ENCODE measurements around the gene SLC12A7.
A peak's percentile ranks its signal among the peaks of the same experiment; 100 is the strongest.
"Not testable (repeated sequence)": the region's sequence is repeated elsewhere in the genome, so short reads cannot be mapped to it uniquely, and the experiment has no call there.

The SLC12A7 gene

DNA sequence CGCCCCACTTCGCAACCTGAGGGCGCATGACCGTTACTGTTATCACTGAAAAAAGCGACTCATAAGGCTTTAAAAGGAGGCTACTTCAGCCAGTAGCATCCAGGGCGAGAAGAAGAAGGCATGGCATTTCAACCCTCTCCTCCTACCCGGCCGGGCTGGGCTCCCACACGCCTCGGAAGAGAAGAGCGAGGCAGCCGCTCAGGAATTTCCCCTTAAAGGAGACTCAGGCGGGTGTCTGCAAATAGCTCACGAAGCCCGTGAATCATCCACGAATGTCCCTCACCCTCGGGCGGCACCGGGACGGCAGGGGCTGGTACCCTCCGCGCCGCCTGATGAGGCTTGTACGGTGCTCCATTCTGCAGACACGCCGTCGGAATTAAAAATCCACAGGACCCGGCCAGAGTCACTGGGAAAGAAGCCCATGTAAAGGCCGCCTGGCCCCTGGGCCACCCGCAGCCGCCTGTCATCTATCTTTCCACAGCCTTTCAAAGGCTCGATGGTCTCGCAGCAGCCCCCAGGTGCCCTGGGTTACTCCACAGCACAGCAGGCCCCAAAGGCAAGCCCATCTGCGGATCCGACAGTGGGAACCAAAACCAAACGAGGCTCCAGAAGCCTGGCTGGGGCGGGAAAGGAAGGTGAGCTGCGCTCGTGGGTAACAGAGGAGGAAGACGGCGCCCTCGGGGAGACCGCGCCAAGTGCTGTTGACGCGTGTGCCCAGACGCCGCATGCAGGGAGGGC is 11.8 kb downstream of the SLC12A7 start:
- Histone ChIP-seq H3K27ac (ENCODE audit: extremely low read depth, low read depth, low read length) (no peak overlapping the region), H3K4me3 (ENCODE audit: low read depth, low read length) (no peak overlapping the region), H3K4me1 (ENCODE audit: control insufficient read depth, insufficient read depth, low read length) (no peaks in the 10 kb centered on the region; the same call in 1 of the 2 replicates), H3K36me3 (ENCODE audit: control insufficient read depth in 2 of 2, insufficient read depth in 1 of 2, low read length in 2 of 2) (peaks cover 0 to 9% of the 10 kb centered on the region in 2 experiments; a peak in 1 of 3 replicates), H3K9me3 (ENCODE audit: control insufficient read depth, insufficient read depth, low read depth, low read length) (no peaks in the 10 kb centered on the region)
- CTCF ChIA-PET, result interaction anchor here (1.4 kb wide), 1 partner anchor 41 kb away, joined by 7 read pairs; no protein-coding TSS in a partner anchor
- POLR2A ChIA-PET, result no interaction called here
- TF ChIP-seq, protein P1, sequence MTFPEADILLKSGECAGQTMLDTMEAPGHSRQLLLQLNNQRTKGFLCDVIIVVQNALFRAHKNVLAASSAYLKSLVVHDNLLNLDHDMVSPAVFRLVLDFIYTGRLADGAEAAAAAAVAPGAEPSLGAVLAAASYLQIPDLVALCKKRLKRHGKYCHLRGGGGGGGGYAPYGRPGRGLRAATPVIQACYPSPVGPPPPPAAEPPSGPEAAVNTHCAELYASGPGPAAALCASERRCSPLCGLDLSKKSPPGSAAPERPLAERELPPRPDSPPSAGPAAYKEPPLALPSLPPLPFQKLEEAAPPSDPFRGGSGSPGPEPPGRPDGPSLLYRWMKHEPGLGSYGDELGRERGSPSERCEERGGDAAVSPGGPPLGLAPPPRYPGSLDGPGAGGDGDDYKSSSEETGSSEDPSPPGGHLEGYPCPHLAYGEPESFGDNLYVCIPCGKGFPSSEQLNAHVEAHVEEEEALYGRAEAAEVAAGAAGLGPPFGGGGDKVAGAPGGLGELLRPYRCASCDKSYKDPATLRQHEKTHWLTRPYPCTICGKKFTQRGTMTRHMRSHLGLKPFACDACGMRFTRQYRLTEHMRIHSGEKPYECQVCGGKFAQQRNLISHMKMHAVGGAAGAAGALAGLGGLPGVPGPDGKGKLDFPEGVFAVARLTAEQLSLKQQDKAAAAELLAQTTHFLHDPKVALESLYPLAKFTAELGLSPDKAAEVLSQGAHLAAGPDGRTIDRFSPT (tag by site-specific recombination; IDR thresholded peaks at IDR 0.05), result no peak
- TF ChIP-seq, protein P2, sequence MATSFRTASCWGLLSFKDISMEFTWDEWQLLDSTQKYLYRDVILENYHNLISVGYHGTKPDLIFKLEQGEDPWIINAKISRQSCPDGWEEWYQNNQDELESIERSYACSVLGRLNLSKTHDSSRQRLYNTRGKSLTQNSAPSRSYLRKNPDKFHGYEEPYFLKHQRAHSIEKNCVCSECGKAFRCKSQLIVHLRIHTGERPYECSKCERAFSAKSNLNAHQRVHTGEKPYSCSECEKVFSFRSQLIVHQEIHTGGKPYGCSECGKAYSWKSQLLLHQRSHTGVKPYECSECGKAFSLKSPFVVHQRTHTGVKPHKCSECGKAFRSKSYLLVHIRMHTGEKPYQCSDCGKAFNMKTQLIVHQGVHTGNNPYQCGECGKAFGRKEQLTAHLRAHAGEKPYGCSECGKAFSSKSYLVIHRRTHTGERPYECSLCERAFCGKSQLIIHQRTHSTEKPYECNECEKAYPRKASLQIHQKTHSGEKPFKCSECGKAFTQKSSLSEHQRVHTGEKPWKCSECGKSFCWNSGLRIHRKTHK (tag by site-specific recombination; IDR thresholded peaks at IDR 0.05), result no peak
- TF ChIP-seq ZNF324 (tag by site-specific recombination; IDR thresholded peaks at IDR 0.05) (no peak), SCRT2 (tag by site-specific recombination; IDR thresholded peaks at IDR 0.05) (no peak), GLI4 (tag by site-specific recombination; IDR thresholded peaks at IDR 0.05) (no peak), ZBTB1 (tag by site-specific recombination; IDR thresholded peaks at IDR 0.05) (no peak), ZNF169 (tag by site-specific recombination; IDR thresholded peaks at IDR 0.05) (no peak), ZNF560 (tag by site-specific recombination; IDR thresholded peaks at IDR 0.05; ENCODE audit: borderline replicate concordance) (no peak), ZFP37 (tag by site-specific recombination; IDR thresholded peaks at IDR 0.05) (no peak), REPIN1 (tag by site-specific recombination; IDR thresholded peaks at IDR 0.05; ENCODE audit: low read depth) (no peak), ZIC2 (tag by site-specific recombination; IDR thresholded peaks at IDR 0.05) (no peak), ZBTB21 (tag by site-specific recombination; IDR thresholded peaks at IDR 0.05) (no peak)
- TF ChIP-seq, protein P3, sequence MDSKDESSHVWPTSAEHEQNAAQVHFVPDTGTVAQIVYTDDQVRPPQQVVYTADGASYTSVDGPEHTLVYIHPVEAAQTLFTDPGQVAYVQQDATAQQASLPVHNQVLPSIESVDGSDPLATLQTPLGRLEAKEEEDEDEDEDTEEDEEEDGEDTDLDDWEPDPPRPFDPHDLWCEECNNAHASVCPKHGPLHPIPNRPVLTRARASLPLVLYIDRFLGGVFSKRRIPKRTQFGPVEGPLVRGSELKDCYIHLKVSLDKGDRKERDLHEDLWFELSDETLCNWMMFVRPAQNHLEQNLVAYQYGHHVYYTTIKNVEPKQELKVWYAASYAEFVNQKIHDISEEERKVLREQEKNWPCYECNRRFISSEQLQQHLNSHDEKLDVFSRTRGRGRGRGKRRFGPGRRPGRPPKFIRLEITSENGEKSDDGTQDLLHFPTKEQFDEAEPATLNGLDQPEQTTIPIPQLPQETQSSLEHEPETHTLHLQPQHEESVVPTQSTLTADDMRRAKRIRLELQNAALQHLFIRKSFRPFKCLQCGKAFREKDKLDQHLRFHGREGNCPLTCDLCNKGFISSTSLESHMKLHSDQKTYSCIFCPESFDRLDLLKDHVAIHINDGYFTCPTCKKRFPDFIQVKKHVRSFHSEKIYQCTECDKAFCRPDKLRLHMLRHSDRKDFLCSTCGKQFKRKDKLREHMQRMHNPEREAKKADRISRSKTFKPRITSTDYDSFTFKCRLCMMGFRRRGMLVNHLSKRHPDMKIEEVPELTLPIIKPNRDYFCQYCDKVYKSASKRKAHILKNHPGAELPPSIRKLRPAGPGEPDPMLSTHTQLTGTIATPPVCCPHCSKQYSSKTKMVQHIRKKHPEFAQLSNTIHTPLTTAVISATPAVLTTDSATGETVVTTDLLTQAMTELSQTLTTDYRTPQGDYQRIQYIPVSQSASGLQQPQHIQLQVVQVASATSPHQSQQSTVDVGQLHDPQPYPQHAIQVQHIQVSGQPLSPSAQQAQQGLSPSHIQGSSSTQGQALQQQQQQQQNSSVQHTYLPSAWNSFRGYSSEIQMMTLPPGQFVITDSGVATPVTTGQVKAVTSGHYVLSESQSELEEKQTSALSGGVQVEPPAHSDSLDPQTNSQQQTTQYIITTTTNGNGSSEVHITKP (tag by site-specific recombination; IDR thresholded peaks at IDR 0.05), result no peak
- TF ChIP-seq, protein P4, sequence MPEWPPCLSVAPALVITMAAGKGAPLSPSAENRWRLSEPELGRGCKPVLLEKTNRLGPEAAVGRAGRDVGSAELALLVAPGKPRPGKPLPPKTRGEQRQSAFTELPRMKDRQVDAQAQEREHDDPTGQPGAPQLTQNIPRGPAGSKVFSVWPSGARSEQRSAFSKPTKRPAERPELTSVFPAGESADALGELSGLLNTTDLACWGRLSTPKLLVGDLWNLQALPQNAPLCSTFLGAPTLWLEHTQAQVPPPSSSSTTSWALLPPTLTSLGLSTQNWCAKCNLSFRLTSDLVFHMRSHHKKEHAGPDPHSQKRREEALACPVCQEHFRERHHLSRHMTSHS (tag by site-specific recombination; IDR thresholded peaks at IDR 0.05), result no peak

DNA sequence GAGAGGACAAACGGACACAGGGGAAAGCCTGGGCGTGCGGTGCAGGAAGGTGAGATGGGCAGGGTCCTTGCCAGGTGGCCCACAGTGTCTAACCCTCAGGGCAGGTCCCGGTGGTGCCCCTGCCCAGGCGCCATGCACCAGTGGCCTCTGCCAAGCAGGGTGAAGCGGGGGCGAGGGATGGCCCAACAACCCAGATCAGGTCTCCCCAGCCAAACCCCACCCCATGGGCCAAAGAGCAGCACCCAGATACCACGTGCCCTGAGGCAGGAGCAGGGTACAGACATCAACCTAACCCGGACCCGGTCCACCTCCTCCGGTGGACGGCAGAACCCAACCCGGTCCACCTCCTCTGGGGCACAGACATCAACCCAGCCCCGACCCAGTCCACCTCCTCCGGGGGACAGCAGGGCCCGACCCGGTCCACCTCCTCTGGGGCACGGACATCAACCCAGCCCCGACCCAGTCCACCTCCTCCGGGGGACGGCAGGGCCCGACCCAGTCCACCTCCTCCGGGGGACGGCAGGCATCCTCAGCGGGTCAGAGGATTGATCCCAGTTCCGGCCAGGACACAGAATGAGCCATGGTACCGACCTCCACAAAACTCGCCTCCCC is 12.8 kb downstream of the SLC12A7 start:
- Histone ChIP-seq H3K27ac (ENCODE audit: extremely low read depth, low read depth, low read length) (no peak overlapping the region), H3K36me3 (ENCODE audit: control insufficient read depth in 2 of 2, insufficient read depth in 1 of 2, low read length in 2 of 2) (peaks cover 0 to 12% of the 10 kb centered on the region in 2 experiments; a peak in 1 of 3 replicates), H3K4me1 (ENCODE audit: control insufficient read depth, insufficient read depth, low read length) (no peaks in the 10 kb centered on the region), H3K9me3 (ENCODE audit: control insufficient read depth, insufficient read depth, low read depth, low read length) (no peaks in the 10 kb centered on the region), H3K4me3 (ENCODE audit: low read depth, low read length) (no peak overlapping the region)
- no peak for TF ChIP-seq ZFP3 (tag by site-specific recombination; IDR thresholded peaks at IDR 0.05; ENCODE audit: low read depth)
- TF ChIP-seq, protein P5, sequence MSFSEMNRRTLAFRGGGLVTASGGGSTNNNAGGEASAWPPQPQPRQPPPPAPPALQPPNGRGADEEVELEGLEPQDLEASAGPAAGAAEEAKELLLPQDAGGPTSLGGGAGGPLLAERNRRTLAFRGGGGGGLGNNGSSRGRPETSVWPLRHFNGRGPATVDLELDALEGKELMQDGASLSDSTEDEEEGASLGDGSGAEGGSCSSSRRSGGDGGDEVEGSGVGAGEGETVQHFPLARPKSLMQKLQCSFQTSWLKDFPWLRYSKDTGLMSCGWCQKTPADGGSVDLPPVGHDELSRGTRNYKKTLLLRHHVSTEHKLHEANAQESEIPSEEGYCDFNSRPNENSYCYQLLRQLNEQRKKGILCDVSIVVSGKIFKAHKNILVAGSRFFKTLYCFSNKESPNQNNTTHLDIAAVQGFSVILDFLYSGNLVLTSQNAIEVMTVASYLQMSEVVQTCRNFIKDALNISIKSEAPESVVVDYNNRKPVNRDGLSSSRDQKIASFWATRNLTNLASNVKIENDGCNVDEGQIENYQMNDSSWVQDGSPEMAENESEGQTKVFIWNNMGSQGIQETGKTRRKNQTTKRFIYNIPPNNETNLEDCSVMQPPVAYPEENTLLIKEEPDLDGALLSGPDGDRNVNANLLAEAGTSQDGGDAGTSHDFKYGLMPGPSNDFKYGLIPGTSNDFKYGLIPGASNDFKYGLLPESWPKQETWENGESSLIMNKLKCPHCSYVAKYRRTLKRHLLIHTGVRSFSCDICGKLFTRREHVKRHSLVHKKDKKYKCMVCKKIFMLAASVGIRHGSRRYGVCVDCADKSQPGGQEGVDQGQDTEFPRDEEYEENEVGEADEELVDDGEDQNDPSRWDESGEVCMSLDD (tag by site-specific recombination; IDR thresholded peaks at IDR 0.05), result peak; percentile 43; the same call in 1 of the 2 replicates
- ChIA-PET POLR2A (no interaction called here), CTCF (interaction anchor here (1.4 kb wide), 1 partner anchor 42 kb away, joined by 7 read pairs; no protein-coding TSS in a partner anchor)

DNA sequence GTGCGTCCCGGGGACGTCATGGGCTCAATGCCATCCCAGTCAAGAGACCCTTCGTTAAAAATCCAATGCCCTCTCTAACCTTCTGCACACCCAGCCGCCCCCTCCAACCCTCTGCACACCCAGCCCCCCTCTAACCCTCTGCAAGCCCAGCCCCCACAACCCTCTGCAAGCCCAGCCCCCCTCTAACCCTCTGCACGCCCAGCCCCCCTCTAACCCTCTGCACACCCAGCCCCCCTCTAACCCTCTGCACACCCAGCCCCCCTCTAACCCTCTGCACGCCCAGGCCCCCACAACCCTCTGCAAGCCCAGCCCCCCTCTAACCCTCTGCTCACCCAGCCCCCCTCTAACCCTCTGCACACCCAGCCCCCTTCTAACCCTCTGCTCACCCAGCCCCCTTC is 13.9 kb downstream of the SLC12A7 start:
- peaks cover 0 to 20% of the 10 kb centered on the region in 2 experiments; a peak in 1 of 3 replicates for H3K36me3 ChIP-seq (ENCODE audit: control insufficient read depth in 2 of 2, insufficient read depth in 1 of 2, low read length in 2 of 2)
- H3K4me3 ChIP-seq (ENCODE audit: low read depth, low read length); POLR2A ChIA-PET; H3K9me3 ChIP-seq (ENCODE audit: control insufficient read depth, insufficient read depth, low read depth, low read length); H3K4me1 ChIP-seq (ENCODE audit: control insufficient read depth, insufficient read depth, low read length); CTCF ChIA-PET; H3K27ac ChIP-seq (ENCODE audit: extremely low read depth, low read depth, low read length): not testable (repeated sequence)
